GM15510 (cell line): ENCODE measurements around the gene PGM1.

ENCODE experiments used
- POLR2A ChIP-seq: IDR thresholded peaks from 3 replicates; pipeline ENCODE4 v1.6.1; 2011; ENCODE audit warnings: borderline replicate concordance; ENCODE audit not compliant: insufficient read length; ENCODE audit errors: extremely low read depth

Gene PGM1

GRCh38 chr1:63621698-63622097 is 28.5 kb downstream of the PGM1 start:
- TF ChIP-seq POLR2A, result no peak

- TF ChIP-seq POLR2A, result no peak
These were observed 29.8 kb downstream of the PGM1 start for GRCh38 chr1:63622849-63623566.

GRCh38 chr1:63623952-63624351 is 30.7 kb downstream of the PGM1 start:
- no peak for TF ChIP-seq POLR2A

DNA sequence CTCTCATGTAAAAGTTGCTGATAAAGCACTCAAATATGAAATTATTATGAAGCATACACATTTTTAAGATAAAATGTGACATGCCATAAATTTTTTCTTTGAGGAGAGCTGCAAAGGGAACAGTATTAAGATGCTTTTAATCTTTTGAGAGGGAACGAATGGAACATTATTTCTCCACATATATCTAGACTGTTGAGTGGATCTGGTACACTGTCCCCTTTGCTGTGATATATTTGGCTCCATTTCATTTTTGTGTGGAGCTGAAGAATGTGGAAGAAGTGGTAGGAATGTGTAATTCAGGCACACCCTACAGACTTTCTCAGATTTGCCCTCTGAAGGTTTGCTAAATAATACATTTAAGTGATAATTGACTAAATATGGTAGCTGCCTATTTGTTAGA is 31.7 kb downstream of the PGM1 start:
- TF ChIP-seq POLR2A, result no peak

GRCh38 chr1:63626222-63626621 is 33.0 kb downstream of the PGM1 start:
- TF ChIP-seq POLR2A, result no peak

GRCh38 chr1:63628607-63629006 is 35.4 kb downstream of the PGM1 start:
- no peak for TF ChIP-seq POLR2A

DNA sequence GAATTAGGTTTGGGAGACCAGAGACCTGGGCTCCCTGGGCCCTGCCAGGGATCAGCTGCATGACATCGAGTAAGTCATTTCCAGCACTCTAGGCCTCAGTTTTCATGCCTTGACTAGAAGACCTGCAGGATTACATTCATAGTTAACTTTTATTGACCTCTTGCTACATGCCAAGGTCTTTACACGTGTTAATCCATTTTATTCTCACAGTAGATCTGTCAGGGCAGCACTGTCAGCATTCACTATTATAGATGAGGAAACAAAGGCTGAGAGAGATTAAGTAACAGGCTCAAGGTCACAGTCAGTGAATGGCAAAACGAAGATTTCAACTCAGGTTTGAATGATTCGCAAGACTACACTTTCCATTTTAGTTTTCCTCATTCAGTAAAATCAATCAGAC is 37.0 kb downstream of the PGM1 start:
- TF ChIP-seq POLR2A, result no peak

- TF ChIP-seq POLR2A, result no peak
These were observed 37.5 kb downstream of the PGM1 start for GRCh38 chr1:63630666-63631065.

- no peak for TF ChIP-seq POLR2A
These were observed 38.9 kb downstream of the PGM1 start for GRCh38 chr1:63632110-63632509.

DNA sequence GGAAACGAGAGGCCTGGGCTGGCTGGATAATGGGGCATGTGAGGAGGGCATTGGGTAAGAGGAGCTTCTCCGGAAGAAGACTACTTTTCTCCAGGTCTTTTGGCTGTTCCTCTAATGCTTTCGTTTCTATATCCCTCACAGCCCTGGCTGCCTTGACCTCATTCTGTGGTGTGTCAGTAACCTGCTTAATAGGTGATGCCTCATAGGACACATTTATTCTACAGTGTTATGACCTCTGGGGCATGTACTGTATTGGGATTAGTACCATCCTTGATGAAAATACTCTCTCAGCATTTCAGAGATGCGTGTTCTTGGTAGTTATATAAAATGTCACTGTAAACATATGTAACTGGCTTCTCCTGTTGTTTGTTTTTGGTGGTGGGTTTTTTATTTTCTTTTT is 40.1 kb downstream of the PGM1 start:
- no peak for TF ChIP-seq POLR2A

DNA sequence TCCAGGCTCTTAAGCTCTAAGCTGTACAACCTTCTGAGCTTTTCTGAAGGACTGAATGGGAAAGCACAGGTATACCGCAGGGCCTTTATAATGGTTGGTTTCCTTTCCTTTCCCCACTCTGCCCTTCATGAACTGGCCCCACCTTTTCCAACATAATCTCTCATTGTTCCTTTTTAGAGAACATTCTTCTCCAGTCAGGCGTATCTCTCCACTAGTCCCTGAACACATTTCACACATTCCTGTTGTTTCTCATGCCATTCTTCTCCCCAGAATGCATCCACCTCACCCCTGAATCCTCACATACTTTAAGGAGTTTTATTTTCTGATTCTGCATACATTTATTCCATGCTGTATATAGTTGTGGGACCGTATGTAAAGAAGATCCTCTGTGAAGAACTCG is 41.3 kb downstream of the PGM1 start:
- TF ChIP-seq POLR2A, result no peak

DNA sequence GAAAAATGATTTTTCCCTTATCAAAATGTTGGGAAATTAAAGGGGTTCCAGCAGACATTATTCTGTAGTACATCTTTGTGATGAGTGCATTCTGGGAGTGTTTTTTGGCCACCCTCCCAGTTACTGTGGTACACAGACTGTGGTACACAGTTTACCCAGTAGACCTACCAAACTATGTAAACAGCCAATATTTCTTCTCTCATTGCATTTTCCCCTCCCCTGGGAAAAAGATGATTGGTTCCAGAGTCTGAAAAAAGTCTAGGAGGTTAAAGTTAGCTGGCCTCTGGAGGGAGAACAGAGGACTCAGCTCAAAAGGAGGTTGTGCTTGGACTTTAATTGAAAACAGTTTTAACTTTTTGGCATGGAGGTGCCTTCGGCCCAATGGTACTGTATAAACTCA is 42.5 kb downstream of the PGM1 start:
- TF ChIP-seq POLR2A, result no peak

DNA sequence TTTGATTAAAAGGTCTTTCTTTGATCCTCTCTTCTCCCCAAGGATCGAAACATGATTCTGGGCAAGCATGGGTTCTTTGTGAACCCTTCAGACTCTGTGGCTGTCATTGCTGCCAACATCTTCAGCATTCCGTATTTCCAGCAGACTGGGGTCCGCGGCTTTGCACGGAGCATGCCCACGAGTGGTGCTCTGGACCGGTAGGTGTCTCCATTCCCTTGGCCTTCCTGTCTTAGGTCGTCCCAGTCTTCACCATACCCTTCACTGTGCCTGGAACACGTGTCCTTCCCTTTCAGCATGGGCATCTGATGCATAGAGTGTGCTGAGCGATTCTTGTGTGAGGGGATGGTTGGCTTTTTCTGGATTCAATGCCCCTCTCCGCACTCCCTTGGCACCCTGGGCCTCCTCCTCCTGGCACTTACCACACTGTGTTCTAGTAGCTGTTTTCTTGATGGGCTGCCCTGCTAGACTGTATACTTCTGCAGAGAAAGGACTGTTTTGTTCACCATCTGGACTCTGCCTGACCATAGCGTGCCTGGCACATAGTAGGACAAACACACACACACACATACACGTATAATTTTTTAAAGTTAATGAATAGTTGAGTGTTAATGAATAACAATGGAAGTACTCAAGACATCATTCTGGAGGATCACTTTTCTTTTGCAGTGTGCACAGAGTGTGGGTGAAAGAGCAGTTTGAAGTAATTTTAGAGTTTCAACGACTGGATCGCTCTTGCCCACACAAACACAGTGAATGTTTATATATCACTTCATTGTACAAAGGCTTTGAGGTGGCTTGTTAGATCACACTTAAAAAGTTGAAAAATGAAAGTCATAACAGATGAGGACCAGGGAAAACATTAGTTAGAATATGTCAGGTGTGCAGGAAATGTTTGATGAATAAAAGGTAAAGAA is 43.2 kb downstream of the PGM1 start:
- no peak for TF ChIP-seq POLR2A

DNA sequence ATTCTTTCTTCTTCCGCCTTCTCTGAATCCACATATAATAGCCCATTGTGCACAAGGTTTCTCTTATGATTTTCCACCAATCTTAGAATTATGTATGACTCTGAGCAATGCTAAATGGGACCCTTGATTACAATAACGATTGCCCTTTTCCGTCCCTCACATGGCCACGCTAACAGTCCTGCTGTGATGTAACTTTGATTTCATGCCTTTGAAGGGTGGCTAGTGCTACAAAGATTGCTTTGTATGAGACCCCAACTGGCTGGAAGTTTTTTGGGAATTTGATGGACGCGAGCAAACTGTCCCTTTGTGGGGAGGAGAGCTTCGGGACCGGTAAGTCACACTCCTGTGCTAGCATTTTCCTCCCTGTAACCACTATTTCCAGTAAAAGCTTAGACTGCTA is 45.3 kb downstream of the PGM1 start:
- TF ChIP-seq POLR2A, result no peak

GRCh38 chr1:63638875-63639274 is 45.7 kb downstream of the PGM1 start:
- TF ChIP-seq POLR2A, result no peak
